ENCODE measurements around the gene ST3GAL6.

Gene ST3GAL6

GRCh38 chr3:98788651-98789050 is 25.5 kb downstream of the ST3GAL6 start:
- no peak for DNase-seq (ENCODE audit: low spot score)
- no peaks in the 10 kb centered on the region for H3K9me3 Mint-ChIP-seq
- H3K4me3 Mint-ChIP-seq = no peak overlapping the region
- H3K27ac Mint-ChIP-seq = no peak overlapping the region
- peaks cover 27% of the 10 kb centered on the region for H3K4me1 Mint-ChIP-seq (ENCODE audit: low read depth)
- H3K27me3 Mint-ChIP-seq (ENCODE audit: low read depth) = peaks cover 3% of the 10 kb centered on the region
- H3K36me3 Mint-ChIP-seq (ENCODE audit: low read depth) = no peaks in the 10 kb centered on the region

- Mint-ChIP-seq H3K27me3 (ENCODE audit: low read depth) (peaks cover 3% of the 10 kb centered on the region), H3K36me3 (ENCODE audit: low read depth) (no peaks in the 10 kb centered on the region), H3K4me3 (no peak overlapping the region), H3K4me1 (ENCODE audit: low read depth) (peaks cover 10% of the 10 kb centered on the region), H3K27ac (no peak overlapping the region), H3K9me3 (no peaks in the 10 kb centered on the region)
- DNase-seq (ENCODE audit: low spot score) = no peak
These were observed 28.5 kb downstream of the ST3GAL6 start for GRCh38 chr3:98791341-98792325.

- Mint-ChIP-seq H3K27me3 (ENCODE audit: low read depth) (peaks cover 3% of the 10 kb centered on the region), H3K36me3 (ENCODE audit: low read depth) (no peaks in the 10 kb centered on the region), H3K4me3 (no peak overlapping the region), H3K9me3 (no peaks in the 10 kb centered on the region), H3K4me1 (ENCODE audit: low read depth) (peaks cover 4% of the 10 kb centered on the region), H3K27ac (no peak overlapping the region)
- DNase-seq (ENCODE audit: low spot score) = no peak
These were observed 30.8 kb downstream of the ST3GAL6 start for GRCh38 chr3:98793971-98794370.

GRCh38 chr3:98796334-98796733 is 33.2 kb downstream of the ST3GAL6 start:
- Mint-ChIP-seq H3K9me3 (peaks cover 3% of the 10 kb centered on the region), H3K4me1 (ENCODE audit: low read depth) (no peaks in the 10 kb centered on the region), H3K27ac (no peak overlapping the region), H3K27me3 (ENCODE audit: low read depth) (no peaks in the 10 kb centered on the region), H3K4me3 (no peak overlapping the region), H3K36me3 (ENCODE audit: low read depth) (no peaks in the 10 kb centered on the region)
- no peak for DNase-seq (ENCODE audit: low spot score)

- Mint-ChIP-seq H3K9me3 (peaks cover 3% of the 10 kb centered on the region), H3K27me3 (ENCODE audit: low read depth) (no peaks in the 10 kb centered on the region), H3K4me3 (no peak overlapping the region), H3K27ac (no peak overlapping the region), H3K4me1 (ENCODE audit: low read depth) (no peaks in the 10 kb centered on the region), H3K36me3 (ENCODE audit: low read depth) (no peaks in the 10 kb centered on the region)
- DNase-seq (ENCODE audit: low spot score) = no peak
These were observed 34.8 kb downstream of the ST3GAL6 start for GRCh38 chr3:98797905-98798304.

- H3K4me1 Mint-ChIP-seq (ENCODE audit: low read depth) = no peaks in the 10 kb centered on the region
These were observed 35.7 kb downstream of the ST3GAL6 start for GRCh38 chr3:98798820-98799219.

GRCh38 chr3:98799479-98799878 is 36.3 kb downstream of the ST3GAL6 start:
- no peak overlapping the region for H3K27ac Mint-ChIP-seq
- H3K27me3 Mint-ChIP-seq (ENCODE audit: low read depth) = no peaks in the 10 kb centered on the region
- no peaks in the 10 kb centered on the region for H3K36me3 Mint-ChIP-seq (ENCODE audit: low read depth)
- H3K4me3 Mint-ChIP-seq = no peak overlapping the region
- H3K9me3 Mint-ChIP-seq = peaks cover 3% of the 10 kb centered on the region
- no peaks in the 10 kb centered on the region for H3K4me1 Mint-ChIP-seq (ENCODE audit: low read depth)
- no peak for DNase-seq (ENCODE audit: low spot score)

More at GRCh38 chr3:98798820-98799219, 35.7 kb downstream of the ST3GAL6 start:
- peaks cover 3% of the 10 kb centered on the region for H3K9me3 Mint-ChIP-seq
- no peaks in the 10 kb centered on the region for H3K36me3 Mint-ChIP-seq (ENCODE audit: low read depth)
- no peaks in the 10 kb centered on the region for H3K27me3 Mint-ChIP-seq (ENCODE audit: low read depth)
- H3K27ac Mint-ChIP-seq = no peak overlapping the region
- no peak for DNase-seq (ENCODE audit: low spot score)
- no peak overlapping the region for H3K4me3 Mint-ChIP-seq

- Mint-ChIP-seq H3K27me3 (ENCODE audit: low read depth) (no peaks in the 10 kb centered on the region), H3K36me3 (ENCODE audit: low read depth) (no peaks in the 10 kb centered on the region), H3K9me3 (peaks cover 3% of the 10 kb centered on the region), H3K27ac (no peak overlapping the region), H3K4me3 (no peak overlapping the region), H3K4me1 (ENCODE audit: low read depth) (no peaks in the 10 kb centered on the region)
- DNase-seq (ENCODE audit: low spot score) = no peak
These were observed 37.3 kb downstream of the ST3GAL6 start for GRCh38 chr3:98800401-98800800.

GRCh38 chr3:98801043-98801747 is 38.1 kb downstream of the ST3GAL6 start:
- Mint-ChIP-seq H3K36me3 (ENCODE audit: low read depth) (no peaks in the 10 kb centered on the region), H3K27me3 (ENCODE audit: low read depth) (no peaks in the 10 kb centered on the region), H3K27ac (no peak overlapping the region), H3K4me3 (no peak overlapping the region), H3K9me3 (peaks cover 3% of the 10 kb centered on the region), H3K4me1 (ENCODE audit: low read depth) (no peaks in the 10 kb centered on the region)
- DNase-seq (ENCODE audit: low spot score) = no peak

- Mint-ChIP-seq H3K27me3 (ENCODE audit: low read depth) (no peaks in the 10 kb centered on the region), H3K4me3 (no peak overlapping the region), H3K9me3 (peaks cover 3% of the 10 kb centered on the region), H3K27ac (no peak overlapping the region), H3K36me3 (ENCODE audit: low read depth) (no peaks in the 10 kb centered on the region), H3K4me1 (ENCODE audit: low read depth) (peaks cover 2% of the 10 kb centered on the region)
- no peak for DNase-seq (ENCODE audit: low spot score)
These were observed 42.4 kb downstream of the ST3GAL6 start for GRCh38 chr3:98805571-98805970.

- Mint-ChIP-seq H3K4me3 (no peak overlapping the region), H3K27me3 (ENCODE audit: low read depth) (no peaks in the 10 kb centered on the region), H3K9me3 (no peaks in the 10 kb centered on the region), H3K36me3 (ENCODE audit: low read depth) (no peaks in the 10 kb centered on the region), H3K27ac (no peak overlapping the region), H3K4me1 (ENCODE audit: low read depth) (peaks cover 2% of the 10 kb centered on the region)
- DNase-seq (ENCODE audit: low spot score) = no peak
These were observed 43.4 kb downstream of the ST3GAL6 start for GRCh38 chr3:98806521-98806920.

GRCh38 chr3:98807011-98807410 is 43.9 kb downstream of the ST3GAL6 start:
- no peaks in the 10 kb centered on the region for H3K27me3 Mint-ChIP-seq (ENCODE audit: low read depth)
- no peaks in the 10 kb centered on the region for H3K9me3 Mint-ChIP-seq
- H3K27ac Mint-ChIP-seq = no peak overlapping the region
- DNase-seq (ENCODE audit: low spot score) = no peak
- peaks cover 2% of the 10 kb centered on the region for H3K4me1 Mint-ChIP-seq (ENCODE audit: low read depth)
- H3K36me3 Mint-ChIP-seq (ENCODE audit: low read depth) = no peaks in the 10 kb centered on the region
- H3K4me3 Mint-ChIP-seq = no peak overlapping the region

GRCh38 chr3:98807561-98807960 is 44.4 kb downstream of the ST3GAL6 start:
- no peaks in the 10 kb centered on the region for H3K27me3 Mint-ChIP-seq (ENCODE audit: low read depth)

GRCh38 chr3:98808071-98808470 is 44.9 kb downstream of the ST3GAL6 start:
- Mint-ChIP-seq H3K27ac (no peak overlapping the region), H3K4me3 (no peak overlapping the region), H3K27me3 (ENCODE audit: low read depth) (no peaks in the 10 kb centered on the region), H3K36me3 (ENCODE audit: low read depth) (no peaks in the 10 kb centered on the region), H3K4me1 (ENCODE audit: low read depth) (peaks cover 2% of the 10 kb centered on the region), H3K9me3 (no peaks in the 10 kb centered on the region)
- DNase-seq (ENCODE audit: low spot score) = no peak

More at GRCh38 chr3:98807561-98807960, 44.4 kb downstream of the ST3GAL6 start:
- no peaks in the 10 kb centered on the region for H3K9me3 Mint-ChIP-seq
- no peak overlapping the region for H3K27ac Mint-ChIP-seq
- H3K36me3 Mint-ChIP-seq (ENCODE audit: low read depth) = no peaks in the 10 kb centered on the region
- H3K4me3 Mint-ChIP-seq = no peak overlapping the region
- DNase-seq (ENCODE audit: low spot score) = no peak
- peaks cover 2% of the 10 kb centered on the region for H3K4me1 Mint-ChIP-seq (ENCODE audit: low read depth)
